Gastrocnemius medialis (tissue), 4 donors: ENCODE data around the gene ANKRD27. TPM values are rescaled to one million over a fixed set of nuclear protein-coding genes. Genes with fewer than 3 reads are reported as not detected.

Source experiments
- ATAC-seq, 2 donors: fragments of 150-250 bp; one replicate each; pipeline ENCODE4 v1.9.1; 2016
- DNase-seq, 2 donors: peaks; one replicate each; pipeline ENCODE4 v3.0.0-alpha.2; 2019
- H3K27ac ChIP-seq, 4 donors: fragments of 200-600 bp; sonication (generic); 1 replicate in 1 of 4; 2 replicates in 3 of 4; pipeline ENCODE4 v1.5.1; 2016 to 2018; ENCODE audit warnings: mild to moderate bottlenecking in 2 of 4, moderate library complexity in 1 of 4
- H3K27me3 ChIP-seq, 3 donors: fragments of 200-600 bp; sonication (generic) in 2 of 3; 1 replicate in 1 of 3; 2 replicates in 2 of 3; pipeline versions ENCODE4 v1.5.1 to v1.6.0; 2016 to 2019; ENCODE audit warnings: mild to moderate bottlenecking in 1 of 3, moderate library complexity in 1 of 3
- H3K36me3 ChIP-seq, 2 donors: fragments of 200-600 bp; sonication (generic) in 1 of 2; one replicate each; pipeline ENCODE4 v1.5.1; 2017 to 2018
- H3K4me1 ChIP-seq, 2 donors: fragments of 200-600 bp; sonication (generic) in 1 of 2; one replicate each; pipeline ENCODE4 v1.5.1; 2016 to 2017; ENCODE audit warnings: mild to moderate bottlenecking in 2 of 2
- H3K4me3 ChIP-seq, 4 donors: fragments of 200-600 bp; sonication (generic) in 3 of 4; 1 replicate in 1 of 4; 2 replicates in 3 of 4; pipeline ENCODE4 v1.5.1; 2016 to 2019; ENCODE audit warnings: mild to moderate bottlenecking in 2 of 4
- H3K9me3 ChIP-seq, 3 donors: fragments of 200-600 bp; sonication (generic) in 2 of 3; 1 replicate in 1 of 3; 2 replicates in 2 of 3; pipeline ENCODE4 v1.5.1; 2016 to 2019
- POLR2A ChIP-seq, 2 donors: fragments of 450-650 bp; IDR thresholded peaks; one replicate each; pipeline ENCODE4 v1.6.1; 2017; ENCODE audit warnings: antibody characterized with exemption in 2 of 2, mild to moderate bottlenecking in 2 of 2, moderate library complexity in 2 of 2
- in situ Hi-C, 4 donors: fragments of 200-750 bp; cut with MboI; loops; one replicate each; pipeline versions ENCODE4 v1.15.0 to v1.8.0; 2017; ENCODE audit warnings: low sequenced_read_pairs in 4 of 4
- intact Hi-C: fragments of 100-400 bp; cut with DNase I; formaldehyde crosslinking; loops from one replicate; pipeline ENCODE4 v1.15.1; 2023; ENCODE audit warnings: low total_unique reads
- total RNA-seq, 4 donors: library from RNA; depleted of rRNA; stranded (reverse); fragments of >200 nt; gene quantifications; one replicate each; pipeline versions ENCODE4 v1.1.0 to v1.2.3, GENCODE V29; 2016
- TF ChIP-seq, protein P1 (sequence below), 5 experiments: fragments of 450-650 bp in 3 of 5; fragments of 200-600 bp in 2 of 5; sonication (generic) in 2 of 5; IDR thresholded peaks in 4 of 5; conservative IDR thresholded peaks in 1 of 5; 1 replicate in 4 of 5; 2 replicates in 1 of 5; pipeline ENCODE4 v1.5.1; 2016 to 2019; ENCODE audit warnings: antibody characterized with exemption in 5 of 5, mild to moderate bottlenecking in 3 of 5, moderate library complexity in 3 of 5

Gene ANKRD27
- total RNA-seq, 4 donors from 2014 or later, result 36.4 to 78.3 (median 53.5) TPM

DNA sequence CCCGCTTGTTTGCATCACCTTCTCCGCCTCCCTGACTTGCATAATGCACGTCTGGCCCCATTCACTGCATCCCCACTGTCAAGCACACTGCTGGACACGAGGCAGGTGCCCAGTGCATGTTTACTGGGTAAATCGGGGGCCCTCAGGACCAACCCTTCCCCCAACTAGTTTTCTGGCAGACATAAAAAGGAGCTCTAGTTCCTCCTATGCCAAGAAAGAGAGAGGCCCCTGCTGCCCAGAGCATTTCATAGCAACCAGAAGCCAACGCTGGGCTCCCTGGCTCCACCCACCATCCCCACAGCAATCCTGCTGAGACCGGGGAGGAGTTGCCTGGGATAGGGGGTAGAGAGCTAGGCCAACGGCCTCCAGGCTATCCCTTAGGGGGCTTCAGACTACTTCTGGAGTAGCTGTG lies 23.2 kb downstream of the ANKRD27 start:
- H3K27ac ChIP-seq, result peak overlapping the region; percentile 88 to 94 (median 94)
- H3K4me1 ChIP-seq, result peaks cover 44% of the 10 kb centered on the region in 2 donors
- TF ChIP-seq, protein P1, sequence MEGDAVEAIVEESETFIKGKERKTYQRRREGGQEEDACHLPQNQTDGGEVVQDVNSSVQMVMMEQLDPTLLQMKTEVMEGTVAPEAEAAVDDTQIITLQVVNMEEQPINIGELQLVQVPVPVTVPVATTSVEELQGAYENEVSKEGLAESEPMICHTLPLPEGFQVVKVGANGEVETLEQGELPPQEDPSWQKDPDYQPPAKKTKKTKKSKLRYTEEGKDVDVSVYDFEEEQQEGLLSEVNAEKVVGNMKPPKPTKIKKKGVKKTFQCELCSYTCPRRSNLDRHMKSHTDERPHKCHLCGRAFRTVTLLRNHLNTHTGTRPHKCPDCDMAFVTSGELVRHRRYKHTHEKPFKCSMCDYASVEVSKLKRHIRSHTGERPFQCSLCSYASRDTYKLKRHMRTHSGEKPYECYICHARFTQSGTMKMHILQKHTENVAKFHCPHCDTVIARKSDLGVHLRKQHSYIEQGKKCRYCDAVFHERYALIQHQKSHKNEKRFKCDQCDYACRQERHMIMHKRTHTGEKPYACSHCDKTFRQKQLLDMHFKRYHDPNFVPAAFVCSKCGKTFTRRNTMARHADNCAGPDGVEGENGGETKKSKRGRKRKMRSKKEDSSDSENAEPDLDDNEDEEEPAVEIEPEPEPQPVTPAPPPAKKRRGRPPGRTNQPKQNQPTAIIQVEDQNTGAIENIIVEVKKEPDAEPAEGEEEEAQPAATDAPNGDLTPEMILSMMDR (IDR thresholded peaks at IDR 0.05 in 4 of 5, conservative IDR thresholded peaks at IDR 0.05 in 1 of 5), result no peak
- no peak for TF ChIP-seq POLR2A (IDR thresholded peaks at IDR 0.05)
- H3K27me3 ChIP-seq, result no peaks in the 10 kb centered on the region
- intact Hi-C loops (loop anchor here (5.0 kb wide), 1 partner anchor 41 kb away; the partner anchor contains the start of gene NUDT19), in situ Hi-C loops (no loop called here)
- H3K36me3 ChIP-seq, result peaks cover 0 to 42% of the 10 kb centered on the region in 2 donors
- DNase-seq (peak; percentile 63 to 82), ATAC-seq (peak; percentile 43 to 45)
- H3K4me3 ChIP-seq, result no peak overlapping the region
- no peaks in the 10 kb centered on the region for H3K9me3 ChIP-seq

GRCh38 chr19:32650671-32651070 lies 24.3 kb downstream of the ANKRD27 start:
- ATAC-seq (peak; percentile 23 to 27), DNase-seq (peak; percentile 65 to 83)
- Histone ChIP-seq H3K27ac (peak overlapping the region; percentile 88 to 94 (median 94)), H3K27me3 (no peaks in the 10 kb centered on the region), H3K4me3 (no peak overlapping the region), H3K9me3 (no peaks in the 10 kb centered on the region), H3K36me3 (peaks cover 0 to 47% of the 10 kb centered on the region in 2 donors), H3K4me1 (peaks cover 44% of the 10 kb centered on the region in 2 donors)
- intact Hi-C loops (loop anchor here (5.0 kb wide), 1 partner anchor 42 kb away; the partner anchor contains the start of gene NUDT19), in situ Hi-C loops (no loop called here)
- TF ChIP-seq, protein P1 (IDR thresholded peaks at IDR 0.05 in 4 of 5, conservative IDR thresholded peaks at IDR 0.05 in 1 of 5), result no peak
- TF ChIP-seq POLR2A (IDR thresholded peaks at IDR 0.05), result no peak

GRCh38 chr19:32649751-32650150 lies 25.2 kb downstream of the ANKRD27 start:
- intact Hi-C loops (loop anchor here (5.0 kb wide), 1 partner anchor 43 kb away; the partner anchor contains the start of gene NUDT19), in situ Hi-C loops (no loop called here)
- ATAC-seq, result peak; percentile 75 to 79
- Histone ChIP-seq H3K9me3 (no peaks in the 10 kb centered on the region), H3K27me3 (no peaks in the 10 kb centered on the region), H3K36me3 (peaks cover 0 to 46% of the 10 kb centered on the region in 2 donors), H3K4me1 (peaks cover 44% of the 10 kb centered on the region in 2 donors), H3K4me3 (peak overlapping the region in 2 of 4 donors; percentile 8 to 14), H3K27ac (peak overlapping the region; percentile 88 to 94 (median 94))
- peak; percentile 88 to 94 for DNase-seq
- TF ChIP-seq, protein P1 (IDR thresholded peaks at IDR 0.05 in 4 of 5, conservative IDR thresholded peaks at IDR 0.05 in 1 of 5), result no peak
- peak in 1 of 2 donors; percentile 68 for TF ChIP-seq POLR2A (IDR thresholded peaks at IDR 0.05)

GRCh38 chr19:32647361-32647760 lies 27.6 kb downstream of the ANKRD27 start:
- peaks cover 33 to 36% of the 10 kb centered on the region in 2 donors for H3K4me1 ChIP-seq
- no peak overlapping the region for H3K4me3 ChIP-seq
- TF ChIP-seq, protein P1 (IDR thresholded peaks at IDR 0.05 in 4 of 5, conservative IDR thresholded peaks at IDR 0.05 in 1 of 5), result no peak
- TF ChIP-seq POLR2A (IDR thresholded peaks at IDR 0.05), result no peak
- intact Hi-C loops (no loop called here), in situ Hi-C loops (no loop called here)
- ATAC-seq (peak in 1 of 2 donors; percentile 5), DNase-seq (no peak)
- peak overlapping the region in 2 of 4 donors; percentile 94 for H3K27ac ChIP-seq
- H3K27me3 ChIP-seq, result no peaks in the 10 kb centered on the region
- peaks cover 0 to 70% of the 10 kb centered on the region in 2 donors for H3K36me3 ChIP-seq
- H3K9me3 ChIP-seq, result no peaks in the 10 kb centered on the region
